Calu3 (cell line): ENCODE measurements around the gene CEACAM16. TPM values are rescaled to one million over a fixed set of nuclear protein-coding genes. Genes with fewer than 3 reads are reported as not detected.

Source experiments
- BruUV-seq: library from RNA; stranded (reverse); fragments of 400-500 nt; replicated peaks from 2 replicates; lab custom pipeline; 2021; lab: Mats Ljungman, UMichigan
- CTCF ChIA-PET: fragments of 300-600 bp; sonication (Branson Sonifier 250); formaldehyde crosslinking; loops from one replicate; lab custom pipeline; 2022; ENCODE audit warnings: antibody characterized with exemption; lab: Charles Lee
- DNase-seq: peaks from one replicate; pipeline ENCODE4 v3.0.0; 2022
- H3K27ac Mint-ChIP-seq: one replicate; pipeline ENCODE4 v1.8.0; 2022; ENCODE audit warnings: mixed read lengths; ENCODE audit not compliant: unreplicated experiment
- H3K27me3 Mint-ChIP-seq: one replicate; pipeline ENCODE4 v1.8.0; 2022; ENCODE audit warnings: mixed read lengths; ENCODE audit not compliant: unreplicated experiment
- H3K36me3 Mint-ChIP-seq: one replicate; pipeline ENCODE4 v1.8.0; 2022; ENCODE audit warnings: mild to moderate bottlenecking, moderate library complexity, mixed read lengths; ENCODE audit not compliant: insufficient read depth, unreplicated experiment
- H3K4me1 Mint-ChIP-seq: one replicate; pipeline ENCODE4 v1.8.0; 2022; ENCODE audit warnings: mild to moderate bottlenecking, low read depth, mixed read lengths; ENCODE audit not compliant: unreplicated experiment
- H3K4me3 Mint-ChIP-seq: one replicate; pipeline ENCODE4 v1.8.0; 2022; ENCODE audit warnings: mild to moderate bottlenecking, low read depth, moderate library complexity, mixed read lengths; ENCODE audit not compliant: unreplicated experiment
- H3K9me3 Mint-ChIP-seq: one replicate; pipeline ENCODE4 v1.8.0; 2022; ENCODE audit warnings: low read depth, mixed read lengths; ENCODE audit not compliant: unreplicated experiment
- intact Hi-C: fragments of 100-400 bp; cut with micrococcal nuclease; formaldehyde crosslinking; loops from one replicate; pipeline ENCODE4 v1.10.0; 2022; ENCODE audit not compliant: unreplicated experiment
- total RNA-seq: library from RNA; stranded (reverse); gene quantifications from 2 replicates; pipeline ENCODE4 v1.2.3, GENCODE V29; 2022
- TF ChIP-seq, protein P1 (sequence below): fragments of 200-600 bp; IDR thresholded peaks from one replicate; pipeline ENCODE4 v1.8.0; 2022; ENCODE audit warnings: antibody characterized with exemption; ENCODE audit not compliant: unreplicated experiment

CEACAM16 gene
- total RNA-seq, 1 experiment from 2014 or later: 0.38 TPM

DNA sequence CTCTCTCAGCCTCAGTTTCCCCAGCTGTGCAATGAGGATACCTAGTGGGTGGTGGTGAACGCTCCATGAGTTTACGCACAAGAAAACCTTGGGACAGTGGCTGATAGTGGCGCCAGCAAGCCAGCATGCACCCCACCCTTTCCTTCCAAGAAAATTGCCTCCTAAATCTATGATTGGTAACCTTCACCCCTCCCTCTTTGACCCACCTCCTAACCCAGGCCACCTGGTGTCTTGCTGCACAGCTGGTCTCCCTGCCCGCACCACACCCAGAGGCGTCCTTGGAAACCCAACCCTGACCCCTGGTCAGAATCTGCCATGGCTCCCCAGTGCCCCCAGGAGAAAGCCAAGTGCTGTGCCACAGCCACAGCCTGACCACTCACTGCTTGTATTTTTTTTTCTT lies 26.7 kb downstream of the CEACAM16 start:
- TSS peak; percentile 59 for BruUV-seq
- peaks cover 54% of the 10 kb centered on the region for H3K4me1 Mint-ChIP-seq
- intact Hi-C loops: loop anchor here (2.0 to 10.0 kb wide), 2 partner anchors 27 to 119 kb away; partner anchors contain the start of gene NECTIN2

DNA sequence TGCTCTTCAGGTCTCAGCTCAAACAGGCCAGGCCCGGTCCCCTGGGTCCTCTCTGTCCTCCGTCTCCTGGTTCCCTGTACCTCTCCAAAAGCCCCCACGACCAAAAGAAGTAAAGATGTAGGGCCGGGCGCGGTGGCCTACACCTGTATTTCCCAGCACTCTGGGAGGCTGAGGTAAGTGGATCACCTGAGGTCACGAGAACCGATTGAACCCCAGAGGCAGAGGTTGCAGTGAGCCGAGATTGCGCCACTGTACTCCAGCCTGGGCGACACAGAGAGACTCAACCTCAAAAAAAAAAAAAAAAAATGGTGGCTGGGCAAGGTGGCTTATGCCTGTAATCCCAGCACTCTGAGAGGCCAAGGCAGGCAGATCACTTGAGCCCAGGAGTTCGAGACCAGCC lies 27.5 kb downstream of the CEACAM16 start:
- peak overlapping the region; percentile 74 for H3K27ac Mint-ChIP-seq
- DNase-seq: no peak
- CTCF ChIA-PET: interaction anchor here (0.7 to 7.9 kb wide), 2 partner anchors 43 to 46 kb away, joined by 3 to 223 read pairs; no protein-coding TSS in a partner anchor
- H3K9me3 Mint-ChIP-seq: no peaks in the 10 kb centered on the region
- H3K36me3 Mint-ChIP-seq: peaks cover 5% of the 10 kb centered on the region
- no peak overlapping the region for H3K4me3 Mint-ChIP-seq
- no TSS peak for BruUV-seq
- H3K27me3 Mint-ChIP-seq: no peaks in the 10 kb centered on the region
- TF ChIP-seq, protein P1, sequence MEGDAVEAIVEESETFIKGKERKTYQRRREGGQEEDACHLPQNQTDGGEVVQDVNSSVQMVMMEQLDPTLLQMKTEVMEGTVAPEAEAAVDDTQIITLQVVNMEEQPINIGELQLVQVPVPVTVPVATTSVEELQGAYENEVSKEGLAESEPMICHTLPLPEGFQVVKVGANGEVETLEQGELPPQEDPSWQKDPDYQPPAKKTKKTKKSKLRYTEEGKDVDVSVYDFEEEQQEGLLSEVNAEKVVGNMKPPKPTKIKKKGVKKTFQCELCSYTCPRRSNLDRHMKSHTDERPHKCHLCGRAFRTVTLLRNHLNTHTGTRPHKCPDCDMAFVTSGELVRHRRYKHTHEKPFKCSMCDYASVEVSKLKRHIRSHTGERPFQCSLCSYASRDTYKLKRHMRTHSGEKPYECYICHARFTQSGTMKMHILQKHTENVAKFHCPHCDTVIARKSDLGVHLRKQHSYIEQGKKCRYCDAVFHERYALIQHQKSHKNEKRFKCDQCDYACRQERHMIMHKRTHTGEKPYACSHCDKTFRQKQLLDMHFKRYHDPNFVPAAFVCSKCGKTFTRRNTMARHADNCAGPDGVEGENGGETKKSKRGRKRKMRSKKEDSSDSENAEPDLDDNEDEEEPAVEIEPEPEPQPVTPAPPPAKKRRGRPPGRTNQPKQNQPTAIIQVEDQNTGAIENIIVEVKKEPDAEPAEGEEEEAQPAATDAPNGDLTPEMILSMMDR: no peak
- H3K4me1 Mint-ChIP-seq: peaks cover 56% of the 10 kb centered on the region
- intact Hi-C loops: loop anchor here (10.0 kb wide), 1 partner anchor 118 kb away; the partner anchor contains the start of gene NECTIN2

More for the DNA sequence above, 26.7 kb downstream of the CEACAM16 start:
- no peak for DNase-seq
- CTCF ChIA-PET: interaction anchor here (0.6 to 7.9 kb wide), 14 partner anchors 10 to 149 kb away, joined by 3 to 223 read pairs (median 8); partner anchors contain the start of gene NECTIN2
- TF ChIP-seq, protein P1: no peak
- Mint-ChIP-seq H3K27me3 (no peaks in the 10 kb centered on the region), H3K4me3 (peak overlapping the region; percentile 22), H3K9me3 (no peaks in the 10 kb centered on the region), H3K27ac (peak overlapping the region; percentile 74), H3K36me3 (peaks cover 5% of the 10 kb centered on the region)

DNA sequence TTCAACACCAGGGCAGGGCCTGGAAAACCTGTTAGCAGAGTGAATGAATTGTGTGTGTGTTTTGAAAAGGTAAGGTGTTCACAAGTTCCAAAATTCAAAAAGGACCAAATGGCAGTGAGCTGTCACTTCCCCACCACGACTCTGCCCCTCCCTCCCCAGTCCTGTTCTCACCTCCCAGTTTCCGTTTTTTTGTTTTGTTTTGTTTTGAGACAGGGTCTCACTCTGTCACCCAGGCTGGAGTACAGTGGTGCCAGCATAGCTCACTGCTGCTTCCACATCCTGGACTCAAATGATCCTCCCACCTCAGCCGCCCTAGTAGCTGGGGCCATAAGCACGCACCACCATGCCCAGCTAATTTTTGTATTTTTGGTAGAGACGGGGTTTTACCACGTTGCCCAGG lies 29.2 kb downstream of the CEACAM16 start:
- intact Hi-C loops: loop anchor here (10.0 kb wide), 1 partner anchor 117 kb away; the partner anchor contains the start of gene NECTIN2
- no TSS peak for BruUV-seq
- Mint-ChIP-seq H3K27ac (no peak overlapping the region), H3K4me3 (no peak overlapping the region), H3K9me3 (no peaks in the 10 kb centered on the region), H3K4me1 (peaks cover 60% of the 10 kb centered on the region), H3K36me3 (peaks cover 10% of the 10 kb centered on the region), H3K27me3 (no peaks in the 10 kb centered on the region)
- CTCF ChIA-PET: interaction anchor here (0.6 to 1.2 kb wide), 2 partner anchors 43 to 109 kb away, joined by 3 to 7 read pairs; no protein-coding TSS in a partner anchor
- no peak for DNase-seq
- TF ChIP-seq, protein P1: no peak

DNA sequence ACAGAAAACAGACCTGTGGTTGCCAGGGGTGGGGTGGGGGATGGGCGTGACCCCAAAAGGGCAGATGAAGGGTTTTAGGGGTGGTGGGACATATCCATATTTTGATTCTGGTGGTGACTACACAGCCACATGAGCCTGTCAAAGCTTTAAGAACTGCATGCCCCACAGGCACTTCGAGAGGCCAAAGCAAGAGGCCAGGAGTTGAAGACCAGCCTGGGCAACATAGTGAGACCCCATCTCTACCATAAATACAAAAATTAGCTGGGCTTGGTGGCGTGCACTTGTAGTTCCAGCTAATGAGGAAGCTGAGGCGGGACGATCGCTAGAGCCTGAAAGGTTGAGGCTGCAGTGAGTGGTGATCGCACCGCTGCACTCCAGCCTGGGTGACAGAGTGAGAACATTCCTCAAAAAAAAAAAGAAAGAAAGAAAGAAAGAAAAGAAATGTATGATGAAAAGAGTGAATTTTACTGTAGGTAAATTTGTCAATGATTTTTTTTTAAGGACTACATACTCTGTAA lies 30.6 kb downstream of the CEACAM16 start:
- BruUV-seq: no TSS peak
- H3K9me3 Mint-ChIP-seq: no peaks in the 10 kb centered on the region
- CTCF ChIA-PET: interaction anchor here (0.6 to 0.7 kb wide), 2 partner anchors 44 to 240 kb away, joined by 4 to 5 read pairs; no protein-coding TSS in a partner anchor
- H3K36me3 Mint-ChIP-seq: peaks cover 18% of the 10 kb centered on the region
- peaks cover 51% of the 10 kb centered on the region for H3K4me1 Mint-ChIP-seq
- no peak overlapping the region for H3K4me3 Mint-ChIP-seq
- H3K27ac Mint-ChIP-seq: no peak overlapping the region
- TF ChIP-seq, protein P1: no peak
- intact Hi-C loops: loop anchor here (10.0 kb wide), 1 partner anchor 115 kb away; the partner anchor contains the start of gene NECTIN2
- no peaks in the 10 kb centered on the region for H3K27me3 Mint-ChIP-seq
- DNase-seq: no peak
